ENCODE measurements around the gene CDC42BPA. TPM values are rescaled to one million over a fixed set of nuclear protein-coding genes. Genes with fewer than 3 reads are reported as not detected.
"Not testable (repeated sequence)": the region's sequence is repeated elsewhere in the genome, so short reads cannot be mapped to it uniquely, and the experiment has no call there.

Gene CDC42BPA
- polyA plus RNA-seq, 3 donors, result 5.4 to 14.5 (median 11.7) TPM

DNA sequence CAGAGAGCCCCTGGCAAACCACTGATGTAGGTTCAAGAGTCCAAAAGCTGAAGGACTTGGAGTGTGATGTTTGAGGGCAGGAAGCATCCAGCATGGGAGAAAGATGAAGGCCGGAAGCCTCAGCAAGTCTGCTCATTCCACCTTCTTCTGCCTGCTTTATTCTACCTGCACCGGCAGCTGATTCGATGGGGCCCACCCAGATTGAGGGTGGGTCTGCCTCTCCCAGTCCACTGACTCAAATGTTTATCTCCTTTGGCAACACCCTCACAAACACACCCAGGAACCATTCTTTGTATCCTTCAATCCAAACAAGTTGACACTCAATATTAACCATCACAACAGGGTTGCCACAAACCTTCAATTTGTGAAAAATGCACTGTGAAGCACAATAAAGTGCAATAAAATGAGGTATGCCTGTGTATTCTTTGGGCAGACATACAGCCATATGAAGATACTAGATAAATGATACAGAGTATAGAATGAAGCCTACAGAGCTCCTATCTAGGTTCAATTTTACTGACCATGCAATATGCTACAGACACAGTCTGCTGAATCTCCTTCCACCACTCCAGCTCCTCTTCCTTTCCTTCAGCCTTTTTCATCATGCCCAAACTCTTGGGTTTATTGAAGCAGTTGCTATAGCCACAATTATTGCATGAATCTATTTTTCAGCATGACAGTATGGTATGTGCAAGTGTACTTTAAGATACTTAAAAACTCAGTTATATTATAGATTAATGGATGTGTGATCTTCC, 24.0 kb upstream of the CDC42BPA start:
- WGBS, 3 donors, result 91 to 98% (median 95%) methylated on average over 3 of the region's 3 CpGs

GRCh38 chr1:227336136-227336535, 17.8 kb upstream of the CDC42BPA start:
- 84 to 97% (median 87%) methylated on average over 4 of the region's 4 CpGs for WGBS, 3 donors
- not testable (repeated sequence) for H3K27ac ChIP-seq (ENCODE audit: low read depth, low read length)

More for the DNA sequence above, 24.0 kb upstream of the CDC42BPA start:
- H3K27ac ChIP-seq (ENCODE audit: low read depth, low read length), result no peak overlapping the region

- H3K27ac ChIP-seq (ENCODE audit: low read depth, low read length), result no peak overlapping the region
- 77 to 92% (median 82%) methylated on average over 5 of the region's 5 CpGs for WGBS, 3 donors
These were observed 17.1 kb upstream of the CDC42BPA start for GRCh38 chr1:227335242-227336020.

DNA sequence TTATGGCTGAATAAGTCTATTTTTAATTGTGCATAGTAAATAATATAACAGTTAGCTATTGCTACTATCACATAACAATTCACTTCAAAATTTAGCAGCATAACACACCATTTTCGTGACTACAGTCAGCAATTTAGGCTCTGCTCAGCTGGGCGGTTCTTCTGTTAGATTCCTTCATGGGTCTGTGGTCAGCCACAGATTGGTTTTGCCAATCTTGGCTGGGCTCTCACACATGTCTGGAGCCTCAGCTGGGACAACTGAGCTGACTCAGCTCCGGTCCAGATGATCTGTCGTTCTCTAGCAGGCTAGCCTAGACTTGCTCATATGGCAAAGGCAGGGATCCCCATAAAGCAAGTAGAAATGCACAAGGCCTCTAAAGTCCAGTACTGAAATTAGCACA, 15.1 kb upstream of the CDC42BPA start:
- WGBS, 3 donors, result 94 to 99% (median 97%) methylated on average over 4 of the region's 4 CpGs
- no peak overlapping the region for H3K27ac ChIP-seq (ENCODE audit: low read depth, low read length)

GRCh38 chr1:227330279-227331076, 12.2 kb upstream of the CDC42BPA start:
- 66 to 81% (median 75%) methylated on average over 8 of the region's 8 CpGs for WGBS, 3 donors
- H3K27ac ChIP-seq (ENCODE audit: low read depth, low read length), result no peak overlapping the region

DNA sequence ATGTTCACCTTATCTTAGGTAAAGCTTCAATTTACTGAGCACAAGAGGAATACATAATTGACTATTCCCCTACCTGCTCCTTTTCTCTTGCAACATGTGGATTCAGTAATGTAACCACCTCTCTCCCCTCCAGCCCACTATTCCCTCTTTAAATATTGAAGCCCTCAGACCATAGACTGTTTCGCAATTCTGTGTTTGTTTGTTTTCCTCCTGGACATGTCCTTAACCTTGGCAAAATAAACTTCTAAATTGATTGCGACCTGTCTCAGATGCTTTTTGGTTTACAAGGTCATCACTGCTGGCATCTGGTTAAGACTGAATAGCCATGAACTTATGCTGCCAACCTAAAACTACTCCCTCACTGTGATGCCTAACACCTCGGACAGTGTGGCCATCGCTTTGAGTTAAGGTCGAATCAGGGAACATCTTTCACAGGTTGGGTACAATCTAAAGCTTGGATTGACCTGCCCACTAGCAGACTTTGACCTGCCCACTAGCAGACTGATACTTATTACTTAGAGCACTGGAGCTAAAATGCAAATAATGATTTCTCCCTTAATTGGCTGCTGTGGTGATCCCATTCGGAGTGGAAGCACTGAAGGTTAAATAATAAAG, 10.2 kb upstream of the CDC42BPA start:
- WGBS, 3 donors, result 57 to 89% (median 86%) methylated on average over 6 of the region's 6 CpGs

DNA sequence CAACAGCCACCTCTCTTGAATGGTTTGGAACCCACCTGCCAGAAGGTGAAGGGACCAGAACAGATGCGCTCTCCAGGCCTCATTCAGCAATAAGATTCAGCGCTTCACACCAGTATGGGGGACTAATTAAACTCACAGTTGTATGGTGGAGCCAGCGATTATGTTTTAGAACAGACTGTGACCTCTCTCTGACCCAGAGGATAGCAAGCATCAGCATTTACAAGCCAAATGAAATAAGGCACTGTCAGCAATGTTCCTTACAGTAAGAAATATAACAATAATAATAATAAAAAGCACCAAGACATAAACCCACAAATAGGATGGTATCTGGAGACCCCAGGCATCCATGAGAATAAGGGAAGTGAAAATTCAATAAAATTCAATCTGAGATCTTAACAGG, 6.9 kb upstream of the CDC42BPA start:
- 83 to 93% (median 87%) methylated on average over 3 of the region's 3 CpGs for WGBS, 3 donors

More for the DNA sequence above, 10.2 kb upstream of the CDC42BPA start:
- no peak overlapping the region for H3K27ac ChIP-seq (ENCODE audit: low read depth, low read length)

DNA sequence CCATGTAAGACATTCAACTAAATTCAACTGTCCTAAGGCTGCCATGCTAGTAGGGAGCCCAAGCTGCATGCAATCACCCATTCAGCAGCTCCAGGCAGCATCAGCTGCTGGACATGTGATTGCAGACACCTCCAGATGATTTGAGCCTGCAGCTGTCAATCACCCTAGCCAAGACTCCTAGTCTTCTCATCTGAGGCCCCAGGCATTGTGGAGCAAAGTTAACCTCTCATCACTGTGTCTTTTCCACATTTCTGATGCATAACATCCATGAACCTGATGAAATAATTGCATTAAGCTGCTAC, 5.6 kb upstream of the CDC42BPA start:
- no peak overlapping the region for H3K27ac ChIP-seq (ENCODE audit: low read depth, low read length)

More for the DNA sequence above, 6.9 kb upstream of the CDC42BPA start:
- no peak overlapping the region for H3K27ac ChIP-seq (ENCODE audit: low read depth, low read length)

GRCh38 chr1:227323171-227323966, 5.1 kb upstream of the CDC42BPA start:
- WGBS, 3 donors, result 63 to 91% (median 85%) methylated on average over 9 of the region's 9 CpGs
- no peak overlapping the region for H3K27ac ChIP-seq (ENCODE audit: low read depth, low read length)

DNA sequence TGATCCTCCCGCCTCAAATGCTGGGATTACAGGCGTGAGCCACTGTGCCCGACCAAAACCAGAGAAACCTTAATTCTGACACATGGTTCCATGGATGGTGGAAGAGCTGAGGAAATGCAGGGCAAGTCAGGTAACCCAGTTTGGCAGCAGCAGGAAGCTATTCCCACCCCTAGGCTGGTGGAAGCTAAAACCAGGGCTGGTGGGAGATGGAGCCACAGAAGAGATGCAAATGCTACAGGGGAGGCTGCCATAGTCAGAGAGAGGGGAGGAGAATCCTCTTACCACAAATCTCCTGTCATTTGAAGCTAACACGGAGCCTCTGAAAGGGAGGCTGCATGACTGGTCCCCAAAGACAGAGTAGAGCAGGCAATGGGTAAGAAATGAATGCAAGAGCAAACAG, 4.1 kb upstream of the CDC42BPA start:
- no peak overlapping the region for H3K27ac ChIP-seq (ENCODE audit: low read depth, low read length)
- 79 to 91% (median 86%) methylated on average over 4 of the region's 4 CpGs for WGBS, 3 donors

DNA sequence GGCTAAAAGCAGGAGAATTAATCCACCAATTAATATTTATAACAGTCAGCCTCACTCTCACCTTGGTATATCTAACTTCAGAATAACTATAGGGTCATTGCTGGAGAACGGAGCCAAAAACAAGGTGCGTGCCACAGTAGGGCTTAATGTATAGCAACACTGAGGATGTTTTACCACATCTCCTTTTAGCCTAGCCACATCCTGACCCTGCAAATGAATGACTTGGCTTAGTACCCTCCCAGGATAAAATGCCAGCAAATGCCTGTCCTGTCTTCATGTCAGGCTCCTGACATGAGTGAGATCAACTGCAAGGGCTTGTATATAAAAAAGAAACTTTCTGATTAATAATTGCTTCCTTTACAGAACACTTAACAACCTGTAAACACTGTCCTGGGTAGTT, 2.7 kb upstream of the CDC42BPA start:
- no peak overlapping the region for H3K27ac ChIP-seq (ENCODE audit: low read depth, low read length)
- 70 to 90% (median 73%) methylated on average over 2 of the region's 2 CpGs for WGBS, 3 donors

DNA sequence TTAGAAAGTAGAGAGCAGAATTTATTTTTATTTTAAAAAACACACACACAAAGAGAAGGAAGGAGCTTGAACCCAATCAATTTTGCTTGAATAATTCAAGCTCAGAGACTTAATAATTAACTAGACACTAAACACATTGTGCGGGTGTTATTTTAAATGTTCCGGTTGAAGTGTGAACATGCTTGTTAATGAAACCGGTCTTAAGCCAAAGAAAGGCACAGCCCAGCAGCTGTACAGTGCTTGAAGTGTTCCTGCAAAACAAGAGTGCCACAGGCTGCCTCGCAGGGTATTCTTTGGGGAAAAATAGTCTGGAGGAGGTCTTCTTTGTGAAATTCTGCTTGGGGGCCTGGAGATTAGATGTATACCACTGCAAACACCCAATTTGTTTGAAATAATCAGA, 2.2 kb upstream of the CDC42BPA start:
- 33 to 91% (median 89%) methylated on average over 4 of the region's 4 CpGs for WGBS, 3 donors

GRCh38 chr1:227318853-227319607, 738 bp upstream of the CDC42BPA start:
- WGBS, 3 donors, result 8 to 12% (median 8%) methylated on average over 28 to 30 of the region's 30 CpGs
- H3K27ac ChIP-seq (ENCODE audit: low read depth, low read length), result no peak overlapping the region

More for the DNA sequence above, 2.2 kb upstream of the CDC42BPA start:
- H3K27ac ChIP-seq (ENCODE audit: low read depth, low read length), result no peak overlapping the region

DNA sequence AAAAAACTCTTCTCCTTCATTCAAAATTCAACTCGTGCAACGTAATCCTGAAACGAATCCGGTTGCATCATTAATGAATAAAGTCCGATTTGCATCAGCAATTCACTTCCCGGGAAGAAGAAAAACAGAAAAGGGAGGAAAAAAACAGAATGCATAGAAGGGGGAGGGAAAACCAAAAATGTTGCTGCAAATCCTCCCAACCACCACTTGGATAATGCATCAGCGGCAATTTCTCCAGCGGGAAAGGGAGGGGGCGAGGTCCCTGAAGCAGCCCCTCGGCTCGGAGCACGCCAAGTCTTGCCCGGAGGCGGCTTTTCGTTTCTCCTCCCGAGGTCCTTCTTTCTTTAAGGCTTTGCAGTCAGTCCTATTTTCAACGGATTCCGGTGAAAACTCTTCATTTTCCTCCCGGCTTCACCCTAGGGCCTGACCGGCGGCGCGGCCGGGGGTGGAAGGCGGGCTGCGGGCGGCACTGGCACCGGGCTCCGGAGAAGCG, 723 bp downstream of the CDC42BPA start:
- WGBS, 3 donors, result 1% methylated on average over 30 of the region's 30 CpGs
- H3K27ac ChIP-seq (ENCODE audit: low read depth, low read length), result peak overlapping the region; percentile 13

GRCh38 chr1:227317011-227317451, 1.3 kb downstream of the CDC42BPA start:
- H3K27ac ChIP-seq (ENCODE audit: low read depth, low read length), result no peak overlapping the region
- WGBS, 3 donors, result 7 to 22% (median 13%) methylated on average over 6 of the region's 6 CpGs

DNA sequence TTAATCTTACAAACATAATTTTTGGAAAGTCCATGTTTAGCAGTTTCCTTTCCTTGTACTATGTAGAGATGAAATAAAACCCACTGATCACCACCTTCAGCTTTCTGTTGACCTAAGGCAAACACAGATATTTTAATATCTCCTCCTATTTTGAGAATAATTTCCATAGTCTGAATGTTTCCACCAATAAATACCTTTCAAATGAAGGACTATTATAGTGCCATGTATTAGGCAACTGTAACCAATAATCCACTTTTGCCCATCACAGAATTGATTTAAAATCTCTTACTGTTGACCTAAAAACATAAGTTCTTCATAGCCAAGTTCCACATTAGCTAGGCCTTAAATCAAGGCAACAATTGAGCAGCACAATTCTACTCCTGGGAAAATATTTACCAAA, 1.8 kb downstream of the CDC42BPA start:
- H3K27ac ChIP-seq (ENCODE audit: low read depth, low read length), result no peak overlapping the region

Measured in adipose tissue (tissue), 3 donors.